HG02678 (cell line): ENCODE measurements around the gene HUS1B.
"Not testable (repeated sequence)": the region's sequence is repeated elsewhere in the genome, so short reads cannot be mapped to it uniquely, and the experiment has no call there.

Experiments
- ATAC-seq: cut with Tn5 transposase; IDR thresholded peaks from one replicate; pipeline ENCODE4 v1.9.1; 2021; ENCODE audit warnings: mild to moderate bottlenecking, moderate library complexity; ENCODE audit not compliant: unreplicated experiment

The HUS1B gene

GRCh38 chr6:656460-657252 lies at the start of gene HUS1B:
Gene HUS1B, minus strand, starts transcription at chr6:657100. Its CDS starts 156 bp downstream, at chr6:656944.
- no peak for ATAC-seq

- ATAC-seq = no peak
Observed at GRCh38 chr6:706146-706545, 49.2 kb upstream of the HUS1B start.

- no peak for ATAC-seq
Observed at GRCh38 chr6:705047-705446, 48.1 kb upstream of the HUS1B start.

GRCh38 chr6:704046-704445 lies 47.1 kb upstream of the HUS1B start:
- ATAC-seq = no peak

GRCh38 chr6:703552-703951 lies 46.7 kb upstream of the HUS1B start:
- no peak for ATAC-seq

GRCh38 chr6:701700-702479 lies 45.0 kb upstream of the HUS1B start:
- ATAC-seq = no peak

- no peak for ATAC-seq
Observed at GRCh38 chr6:701215-701614, 44.3 kb upstream of the HUS1B start.

GRCh38 chr6:700490-700889 lies 43.6 kb upstream of the HUS1B start:
- ATAC-seq = no peak

- no peak for ATAC-seq
Observed at GRCh38 chr6:699319-699718, 42.4 kb upstream of the HUS1B start.

GRCh38 chr6:694431-695126 lies 37.7 kb upstream of the HUS1B start:
- not testable (repeated sequence) for ATAC-seq

- no peak for ATAC-seq
Observed at GRCh38 chr6:693723-694009, 36.8 kb upstream of the HUS1B start.

- peak; percentile 87 for ATAC-seq
Observed at GRCh38 chr6:692858-693722, 36.2 kb upstream of the HUS1B start, which contains the start of gene EXOC2. Gene EXOC2, minus strand, starts transcription at chr6:693139. Its CDS starts 55,321 bp downstream, at chr6:637818.

- peak; percentile 74 for ATAC-seq
Observed at GRCh38 chr6:692356-692851, 35.5 kb upstream of the HUS1B start.

GRCh38 chr6:689223-689622 lies 32.3 kb upstream of the HUS1B start:
- ATAC-seq = no peak

GRCh38 chr6:686497-686896 lies 29.6 kb upstream of the HUS1B start:
- ATAC-seq = no peak

GRCh38 chr6:684831-685636 lies 28.1 kb upstream of the HUS1B start:
- ATAC-seq = peak; percentile 77

GRCh38 chr6:683742-684440 lies 27.0 kb upstream of the HUS1B start:
- peak; percentile 52 for ATAC-seq

- no peak for ATAC-seq
Observed at GRCh38 chr6:680666-681340, 23.9 kb upstream of the HUS1B start.

GRCh38 chr6:680251-680650 lies 23.4 kb upstream of the HUS1B start:
- no peak for ATAC-seq
